ENCODE results near the gene DPT. TPM values are rescaled to one million over a fixed set of nuclear protein-coding genes. Genes with fewer than 3 reads are reported as not detected.

The DPT gene
- polyA plus RNA-seq, 1 donor (not counting 4 experiments of a cell fraction or from before 2014, with no cell fraction given), result not detected

GRCh38 chr1:168742386-168742785, 13.4 kb upstream of the DPT start:
- Histone ChIP-seq H3K27me3 (ENCODE audit: control insufficient read depth, extremely low read depth, insufficient read depth, low read length) (no peaks in the 10 kb centered on the region), H4K20me1 (ENCODE audit: control insufficient read depth, extremely low read depth, insufficient read depth, low read length) (no peaks in the 10 kb centered on the region), H2AFZ (ENCODE audit: control insufficient read depth, low read length) (no peak overlapping the region), H3K9ac (ENCODE audit: control insufficient read depth, extremely low read depth, insufficient read depth, low read length) (no peak overlapping the region), H3K79me2 (ENCODE audit: control insufficient read depth, insufficient read depth, low read length) (no peaks in the 10 kb centered on the region), H3K9me3 (ENCODE audit: control insufficient read depth, low read depth, low read length) (no peaks in the 10 kb centered on the region), H3K4me3 (ENCODE audit: control insufficient read depth in 2 of 3, extremely low read depth in 1 of 3, insufficient read depth in 2 of 3, low read depth in 1 of 3, low read length in 3 of 3) (no peak overlapping the region), H3K36me3 (ENCODE audit: control insufficient read depth in 2 of 2, extremely low read depth in 1 of 2, insufficient read depth in 2 of 2, low read length in 2 of 2) (no peaks in the 10 kb centered on the region), H3K4me2 (ENCODE audit: control insufficient read depth, extremely low read depth, insufficient read depth, low read depth, low read length) (no peak overlapping the region), H3K9me1 (ENCODE audit: control insufficient read depth, extremely low read depth, insufficient read depth, low read length) (no peaks in the 10 kb centered on the region), H3K4me1 (ENCODE audit: control insufficient read depth, extremely low read depth, insufficient read depth, low read length) (no peaks in the 10 kb centered on the region), H3K27ac (ENCODE audit: control insufficient read depth, insufficient read depth, low read length) (no peak overlapping the region)
- DNase-seq (ENCODE audit: low read depth, low spot score), result no peak
- FAIRE-seq, result no peak
- dilution Hi-C loops (cut with MboI; ENCODE audit: extremely low pct_ligation_motif_present, low sequenced_read_pairs), result no loop called here
- no peak for TF ChIP-seq EZH2 (IDR thresholded peaks at IDR 0.05; ENCODE audit: low read length)
- no peak for TF ChIP-seq CTCF (optimal IDR thresholded peaks at IDR 0.05 in 1 of 3, IDR thresholded peaks at IDR 0.05 in 1 of 3, conservative IDR thresholded peaks at IDR 0.05 in 1 of 3; ENCODE audit: extremely low read depth in 1 of 3, insufficient read depth in 2 of 3, low read length in 3 of 3)

GRCh38 chr1:168739908-168740307, 10.9 kb upstream of the DPT start:
- no peaks in the 10 kb centered on the region for H3K4me1 ChIP-seq (ENCODE audit: control insufficient read depth, extremely low read depth, insufficient read depth, low read length)
- H3K9me3 ChIP-seq (ENCODE audit: control insufficient read depth, low read depth, low read length), result no peaks in the 10 kb centered on the region
- no peak for DNase-seq (ENCODE audit: low read depth, low spot score)
- H3K9me1 ChIP-seq (ENCODE audit: control insufficient read depth, extremely low read depth, insufficient read depth, low read length), result no peaks in the 10 kb centered on the region
- H3K9ac ChIP-seq (ENCODE audit: control insufficient read depth, extremely low read depth, insufficient read depth, low read length), result no peak overlapping the region
- no peak overlapping the region for H3K27ac ChIP-seq (ENCODE audit: control insufficient read depth, insufficient read depth, low read length)
- dilution Hi-C loops (cut with MboI; ENCODE audit: extremely low pct_ligation_motif_present, low sequenced_read_pairs), result no loop called here
- no peak for FAIRE-seq
- no peaks in the 10 kb centered on the region for H3K27me3 ChIP-seq (ENCODE audit: control insufficient read depth, extremely low read depth, insufficient read depth, low read length)
- no peak overlapping the region for H3K4me2 ChIP-seq (ENCODE audit: control insufficient read depth, extremely low read depth, insufficient read depth, low read depth, low read length)
- H4K20me1 ChIP-seq (ENCODE audit: control insufficient read depth, extremely low read depth, insufficient read depth, low read length), result no peaks in the 10 kb centered on the region
- H2AFZ ChIP-seq (ENCODE audit: control insufficient read depth, low read length), result no peak overlapping the region
- H3K4me3 ChIP-seq (ENCODE audit: control insufficient read depth in 2 of 3, extremely low read depth in 1 of 3, insufficient read depth in 2 of 3, low read depth in 1 of 3, low read length in 3 of 3), result no peak overlapping the region
- TF ChIP-seq CTCF (optimal IDR thresholded peaks at IDR 0.05 in 1 of 3, IDR thresholded peaks at IDR 0.05 in 1 of 3, conservative IDR thresholded peaks at IDR 0.05 in 1 of 3; ENCODE audit: extremely low read depth in 1 of 3, insufficient read depth in 2 of 3, low read length in 3 of 3), result no peak
- TF ChIP-seq EZH2 (IDR thresholded peaks at IDR 0.05; ENCODE audit: low read length), result no peak
- no peaks in the 10 kb centered on the region for H3K79me2 ChIP-seq (ENCODE audit: control insufficient read depth, insufficient read depth, low read length)
- H3K36me3 ChIP-seq (ENCODE audit: control insufficient read depth in 2 of 2, extremely low read depth in 1 of 2, insufficient read depth in 2 of 2, low read length in 2 of 2), result no peaks in the 10 kb centered on the region

All from keratinocyte (primary cell).